ENCODE measurements around the gene ACBD4. TPM values are rescaled to one million over a fixed set of nuclear protein-coding genes. Genes with fewer than 3 reads are reported as not detected.

The ACBD4 gene
- total and polyA plus RNA-seq, 2 of the 13 experiments (the other 11 are each of a cell fraction or from before 2014, with no cell fraction given), result 16.1 to 26.9 TPM

GRCh38 chr17:45086865-45087503 lies 48.5 kb upstream of the ACBD4 start:
- Histone ChIP-seq H2AFZ (ENCODE audit: low read length) (no peak overlapping the region), H3K27me3 (ENCODE audit: control insufficient read depth in 1 of 2, insufficient read depth in 2 of 2, low read length in 2 of 2) (no peaks in the 10 kb centered on the region), H3K9me3 (ENCODE audit: low read length) (no peaks in the 10 kb centered on the region), H3K36me3 (replicated peaks in 1 of 2; ENCODE audit: control insufficient read depth in 1 of 2, insufficient read depth in 2 of 2, low read length in 2 of 2) (peaks cover 40 to 83% of the 10 kb centered on the region in 2 experiments), H3K27ac (ENCODE audit: extremely low read length, insufficient read depth, low read length) (peak overlapping the region; percentile 19), H3K4me3 (replicated peaks in 1 of 3; ENCODE audit: insufficient read depth in 1 of 3, low read depth in 2 of 3, low read length in 3 of 3) (no peak overlapping the region), H3K79me2 (ENCODE audit: insufficient read depth, low read length) (no peaks in the 10 kb centered on the region), H3K9ac (ENCODE audit: insufficient read depth, low read depth, low read length) (no peak overlapping the region), H3K4me1 (ENCODE audit: insufficient read depth, low read length) (peaks cover 23% of the 10 kb centered on the region), H4K20me1 (ENCODE audit: insufficient read depth, low read length) (no peaks in the 10 kb centered on the region), H3K4me2 (ENCODE audit: low read depth, low read length) (no peak overlapping the region)
- intact Hi-C loops (cut with micrococcal nuclease; ENCODE audit: unreplicated experiment) (no loop called here), in situ Hi-C loops (cut with HindIII; ENCODE audit: extremely low pct_ligation_motif_present, low pct_unique_long_range_greater_than_20kb) (no loop called here)
- CTCF ChIA-PET (ENCODE audit: low intra/inter-chr PET ratio, low total read pairs), result no interaction called here
- BruUV-seq (replicated peaks), result TSS peak; percentile 20
- DNase-seq (ENCODE audit: low spot score) (no peak), FAIRE-seq (no peak), ATAC-seq (peak; percentile 23; the same call in 1 of the 3 replicates)
- 88% methylated on average over 6 of the region's 6 CpGs for WGBS (ENCODE audit: low lambda C conversion rate)
- POLR2A ChIA-PET, result interaction anchor here (1.1 to 2.0 kb wide), 2 partner anchors 25 to 26 kb away, joined by 3 to 6 read pairs; partner anchors contain the start of gene NMT1
- TF ChIP-seq, protein P1, sequence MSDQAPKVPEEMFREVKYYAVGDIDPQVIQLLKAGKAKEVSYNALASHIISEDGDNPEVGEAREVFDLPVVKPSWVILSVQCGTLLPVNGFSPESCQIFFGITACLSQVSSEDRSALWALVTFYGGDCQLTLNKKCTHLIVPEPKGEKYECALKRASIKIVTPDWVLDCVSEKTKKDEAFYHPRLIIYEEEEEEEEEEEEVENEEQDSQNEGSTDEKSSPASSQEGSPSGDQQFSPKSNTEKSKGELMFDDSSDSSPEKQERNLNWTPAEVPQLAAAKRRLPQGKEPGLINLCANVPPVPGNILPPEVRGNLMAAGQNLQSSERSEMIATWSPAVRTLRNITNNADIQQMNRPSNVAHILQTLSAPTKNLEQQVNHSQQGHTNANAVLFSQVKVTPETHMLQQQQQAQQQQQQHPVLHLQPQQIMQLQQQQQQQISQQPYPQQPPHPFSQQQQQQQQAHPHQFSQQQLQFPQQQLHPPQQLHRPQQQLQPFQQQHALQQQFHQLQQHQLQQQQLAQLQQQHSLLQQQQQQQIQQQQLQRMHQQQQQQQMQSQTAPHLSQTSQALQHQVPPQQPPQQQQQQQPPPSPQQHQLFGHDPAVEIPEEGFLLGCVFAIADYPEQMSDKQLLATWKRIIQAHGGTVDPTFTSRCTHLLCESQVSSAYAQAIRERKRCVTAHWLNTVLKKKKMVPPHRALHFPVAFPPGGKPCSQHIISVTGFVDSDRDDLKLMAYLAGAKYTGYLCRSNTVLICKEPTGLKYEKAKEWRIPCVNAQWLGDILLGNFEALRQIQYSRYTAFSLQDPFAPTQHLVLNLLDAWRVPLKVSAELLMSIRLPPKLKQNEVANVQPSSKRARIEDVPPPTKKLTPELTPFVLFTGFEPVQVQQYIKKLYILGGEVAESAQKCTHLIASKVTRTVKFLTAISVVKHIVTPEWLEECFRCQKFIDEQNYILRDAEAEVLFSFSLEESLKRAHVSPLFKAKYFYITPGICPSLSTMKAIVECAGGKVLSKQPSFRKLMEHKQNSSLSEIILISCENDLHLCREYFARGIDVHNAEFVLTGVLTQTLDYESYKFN (CRISPR knock-in tag; conservative IDR thresholded peaks at IDR 0.05), result peak; percentile 59
- TF ChIP-seq TOE1 (CRISPR knock-in tag; IDR thresholded peaks at IDR 0.05) (no peak), MEIS1 (CRISPR knock-in tag; IDR thresholded peaks at IDR 0.05; ENCODE audit: borderline replicate concordance) (no peak), ZNF770 (CRISPR knock-in tag; IDR thresholded peaks at IDR 0.05) (peak; percentile 50; the same call in 1 of the 2 replicates), ZNF576 (CRISPR knock-in tag; IDR thresholded peaks at IDR 0.05) (no peak), ZNF33A (CRISPR knock-in tag; IDR thresholded peaks at IDR 0.05; ENCODE audit: borderline replicate concordance) (0 out of 2 replicates have a peak, but pooled peaks have one; percentile 20), ZFP82 (CRISPR knock-in tag; IDR thresholded peaks at IDR 0.05; ENCODE audit: borderline replicate concordance) (0 out of 2 replicates have a peak, but pooled peaks have one; percentile 44), FOXP1 (IDR thresholded peaks at IDR 0.05) (no peak), FOXP1 (CRISPR knock-in tag; IDR thresholded peaks at IDR 0.05) (peak; percentile 46; the same call in 1 of the 2 replicates), RARG (CRISPR knock-in tag; IDR thresholded peaks at IDR 0.05; ENCODE audit: low read depth) (no peak), SMAD1 (CRISPR knock-in tag; IDR thresholded peaks at IDR 0.05; ENCODE audit: borderline replicate concordance, low read depth) (no peak), MXI1 (IDR thresholded peaks at IDR 0.05; ENCODE audit: borderline replicate concordance, low read depth, low read length) (peak; percentile 22; the same call in 1 of the 3 replicates), ZNF317 (CRISPR knock-in tag; IDR thresholded peaks at IDR 0.05) (0 out of 2 replicates have a peak, but pooled peaks have one; percentile 20), LCORL (IDR thresholded peaks at IDR 0.05) (0 out of 2 replicates have a peak, but pooled peaks have one; percentile 15), LCORL (CRISPR knock-in tag; IDR thresholded peaks at IDR 0.05) (no peak), RXRB (CRISPR knock-in tag; IDR thresholded peaks at IDR 0.05; ENCODE audit: borderline replicate concordance) (no peak), ZNF468 (CRISPR knock-in tag; IDR thresholded peaks at IDR 0.05) (no peak)
- TF ChIP-seq, protein P2, sequence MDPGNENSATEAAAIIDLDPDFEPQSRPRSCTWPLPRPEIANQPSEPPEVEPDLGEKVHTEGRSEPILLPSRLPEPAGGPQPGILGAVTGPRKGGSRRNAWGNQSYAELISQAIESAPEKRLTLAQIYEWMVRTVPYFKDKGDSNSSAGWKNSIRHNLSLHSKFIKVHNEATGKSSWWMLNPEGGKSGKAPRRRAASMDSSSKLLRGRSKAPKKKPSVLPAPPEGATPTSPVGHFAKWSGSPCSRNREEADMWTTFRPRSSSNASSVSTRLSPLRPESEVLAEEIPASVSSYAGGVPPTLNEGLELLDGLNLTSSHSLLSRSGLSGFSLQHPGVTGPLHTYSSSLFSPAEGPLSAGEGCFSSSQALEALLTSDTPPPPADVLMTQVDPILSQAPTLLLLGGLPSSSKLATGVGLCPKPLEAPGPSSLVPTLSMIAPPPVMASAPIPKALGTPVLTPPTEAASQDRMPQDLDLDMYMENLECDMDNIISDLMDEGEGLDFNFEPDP (CRISPR knock-in tag; conservative IDR thresholded peaks at IDR 0.05), result no peak
